NOMO-1 treated with dmso at 0.1 percent for 144 hours (cell line): ENCODE data around the gene PCDHGA10.
A peak's percentile ranks its signal among the peaks of the same experiment; 100 is the strongest.
"Not testable (repeated sequence)": the region's sequence is repeated elsewhere in the genome, so short reads cannot be mapped to it uniquely, and the experiment has no call there.

Experiments used
- DNase-seq: peaks from one replicate; lab custom pipeline; 2025; ENCODE audit not compliant: unreplicated experiment; lab: John Stamatoyannopoulos, UW

PCDHGA10 gene

GRCh38 chr5:141412854-141413539 lies at the start of gene PCDHGA10:
TSS of gene PCDHGA10 (plus strand) at chr5:141412987. CDS start at chr5:141413176, 189 bp downstream.
- peak; percentile 30 for DNase-seq

- DNase-seq: no peak
Measured at GRCh38 chr5:141363952-141364660, 48.7 kb upstream of the PCDHGA10 start, which contains the start of gene PCDHGA5. TSS of gene PCDHGA5 (plus strand) at chr5:141364162. CDS start at chr5:141364331, 169 bp downstream.

- no peak for DNase-seq
Measured at GRCh38 chr5:141366016-141366896, 46.5 kb upstream of the PCDHGA10 start.

- peak; percentile 15 for DNase-seq
Measured at GRCh38 chr5:141369994-141370848, 42.6 kb upstream of the PCDHGA10 start, which contains the start of gene PCDHGB3. TSS of gene PCDHGB3 (plus strand) at chr5:141370242. CDS start at chr5:141370395, 153 bp downstream.

- DNase-seq: no peak
Measured at GRCh38 chr5:141371572-141372475, 41.0 kb upstream of the PCDHGA10 start.

- DNase-seq: no peak
Measured at GRCh38 chr5:141373673-141374317, 39.0 kb upstream of the PCDHGA10 start, which contains the start of gene PCDHGA6. TSS of gene PCDHGA6 (plus strand) at chr5:141373891. CDS start at chr5:141374084, 193 bp downstream.

- no peak for DNase-seq
Measured at GRCh38 chr5:141374627-141375026, 38.2 kb upstream of the PCDHGA10 start.

GRCh38 chr5:141375444-141376155 lies 37.2 kb upstream of the PCDHGA10 start:
- DNase-seq: not testable (repeated sequence)

GRCh38 chr5:141382469-141383294 lies 30.1 kb upstream of the PCDHGA10 start, which contains the start of gene PCDHGA7:
TSS of gene PCDHGA7 (plus strand) at chr5:141382742. CDS start at chr5:141382900, 158 bp downstream.
- no peak for DNase-seq

- no peak for DNase-seq
Measured at GRCh38 chr5:141383345-141383744, 29.4 kb upstream of the PCDHGA10 start.

GRCh38 chr5:141384471-141385267 lies 28.1 kb upstream of the PCDHGA10 start:
- no peak for DNase-seq

- not testable (repeated sequence) for DNase-seq
Measured at GRCh38 chr5:141387557-141388311, 25.1 kb upstream of the PCDHGA10 start, which contains the start of gene PCDHGB4. TSS of gene PCDHGB4 (plus strand) at chr5:141387698. CDS start at chr5:141387885, 187 bp downstream.

- DNase-seq: no peak
Measured at GRCh38 chr5:141388661-141389060, 24.1 kb upstream of the PCDHGA10 start.

- DNase-seq: no peak
Measured at GRCh38 chr5:141389153-141390042, 23.4 kb upstream of the PCDHGA10 start.
